Fibroblast of villous mesenchyme (primary cell): ENCODE measurements around the gene NPFFR1. TPM values are rescaled to one million over a fixed set of nuclear protein-coding genes. Genes with fewer than 3 reads are reported as not detected.

Experiments used
- DNase-seq: peaks from one replicate; pipeline ENCODE4 v3.0.0-alpha.2; 2010; ENCODE audit warnings: low read depth
- H3K4me3 ChIP-seq: 2 replicates; pipeline ENCODE4 v1.5.1; 2011; ENCODE audit warnings: low read depth, mild to moderate bottlenecking, low read length
- CTCF ChIP-seq: IDR thresholded peaks from 2 replicates; pipeline ENCODE4 v1.5.1; 2012; ENCODE audit warnings: low read depth, mild to moderate bottlenecking, low read length; ENCODE audit not compliant: insufficient read depth
- total RNA-seq: library from RNA; depleted of rRNA; stranded (reverse); fragments of >200 nt; gene quantifications from 2 replicates; pipeline ENCODE4 v1.2.3, GENCODE V29; 2012

NPFFR1 gene
- total RNA-seq, 1 donor: not detected

GRCh38 chr10:70315276-70315675 lies 31.5 kb upstream of the NPFFR1 start:
- TF ChIP-seq CTCF: no peak
- no peak overlapping the region for H3K4me3 ChIP-seq
- DNase-seq: no peak

GRCh38 chr10:70312972-70313371 lies 29.2 kb upstream of the NPFFR1 start:
- TF ChIP-seq CTCF: no peak
- DNase-seq: peak; percentile 23
- H3K4me3 ChIP-seq: no peak overlapping the region

GRCh38 chr10:70312249-70312648 lies 28.4 kb upstream of the NPFFR1 start:
- no peak overlapping the region for H3K4me3 ChIP-seq
- no peak for DNase-seq
- no peak for TF ChIP-seq CTCF

- DNase-seq: no peak
- TF ChIP-seq CTCF: no peak
Measured at GRCh38 chr10:70311698-70312097, 27.9 kb upstream of the NPFFR1 start.

GRCh38 chr10:70309661-70310060 lies 25.9 kb upstream of the NPFFR1 start:
- no peak for TF ChIP-seq CTCF
- no peak for DNase-seq
- no peak overlapping the region for H3K4me3 ChIP-seq

More at GRCh38 chr10:70311698-70312097, 27.9 kb upstream of the NPFFR1 start:
- H3K4me3 ChIP-seq: no peak overlapping the region

GRCh38 chr10:70308121-70309060 lies 24.6 kb upstream of the NPFFR1 start:
- no peak for DNase-seq
- H3K4me3 ChIP-seq: no peak overlapping the region
- no peak for TF ChIP-seq CTCF
